IPS DF 4.7 (cell line): Measurements from ENCODE around the gene SEMA6A.
A peak's percentile ranks its signal among the peaks of the same experiment; 100 is the strongest.

Source experiments
- DNase-seq: peaks from one replicate; pipeline ENCODE4 v3.0.0-alpha.2; 2013; ENCODE audit warnings: low spot score; ENCODE audit errors: extremely low read depth

The SEMA6A gene

DNA sequence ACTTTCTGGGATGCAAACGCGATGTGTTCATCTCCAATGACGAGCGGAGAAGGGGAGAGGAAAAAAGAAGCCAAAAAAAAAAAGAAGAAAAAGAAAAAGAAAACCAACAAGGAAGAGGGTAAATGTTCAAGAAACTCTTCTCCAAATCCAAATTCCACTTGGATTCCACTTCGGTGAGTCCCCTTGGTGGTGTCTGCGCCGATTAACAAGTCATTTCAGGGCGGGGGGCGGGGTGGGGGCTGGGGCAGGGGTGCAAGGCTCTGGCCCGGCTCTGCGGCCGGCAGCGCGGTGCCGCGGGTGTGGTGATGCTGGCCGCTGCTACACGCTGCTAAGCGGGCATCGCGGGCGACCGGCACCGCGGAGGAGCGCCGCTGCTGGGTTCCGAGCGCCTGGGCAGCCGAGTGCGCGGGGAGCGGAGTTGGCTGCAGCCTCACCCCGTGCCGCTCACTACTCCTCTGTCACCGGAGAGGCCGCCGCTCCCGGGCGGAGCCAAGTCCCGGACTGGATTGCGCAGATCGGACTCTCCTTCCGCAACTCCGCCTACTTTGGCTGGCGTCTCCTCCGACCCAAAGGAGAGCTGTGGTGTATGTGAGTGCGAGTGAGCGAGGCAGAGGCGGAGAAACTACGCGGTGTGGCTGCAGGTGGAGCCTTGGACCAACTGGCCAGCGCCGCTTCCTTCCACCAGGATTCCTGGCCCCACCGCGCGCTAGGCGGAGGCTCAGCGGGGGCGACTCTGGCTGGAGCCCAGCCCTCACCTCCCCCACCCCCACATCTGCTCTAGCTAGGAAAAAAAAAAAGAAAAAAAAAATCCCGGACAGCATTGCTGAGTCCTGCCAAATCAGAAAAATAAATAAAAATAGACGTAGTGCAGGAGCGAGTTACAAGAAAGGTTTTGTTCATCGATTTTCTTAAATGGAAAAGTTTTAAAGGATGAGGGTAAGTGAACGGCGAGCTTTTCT is at the start of gene SEMA6A:
Gene SEMA6A (minus strand): TSS at position 457 of the 959 bp plus-strand sequence. CDS start 69,879 bp downstream, outside the sequence.
- peak; percentile 98 for DNase-seq

DNA sequence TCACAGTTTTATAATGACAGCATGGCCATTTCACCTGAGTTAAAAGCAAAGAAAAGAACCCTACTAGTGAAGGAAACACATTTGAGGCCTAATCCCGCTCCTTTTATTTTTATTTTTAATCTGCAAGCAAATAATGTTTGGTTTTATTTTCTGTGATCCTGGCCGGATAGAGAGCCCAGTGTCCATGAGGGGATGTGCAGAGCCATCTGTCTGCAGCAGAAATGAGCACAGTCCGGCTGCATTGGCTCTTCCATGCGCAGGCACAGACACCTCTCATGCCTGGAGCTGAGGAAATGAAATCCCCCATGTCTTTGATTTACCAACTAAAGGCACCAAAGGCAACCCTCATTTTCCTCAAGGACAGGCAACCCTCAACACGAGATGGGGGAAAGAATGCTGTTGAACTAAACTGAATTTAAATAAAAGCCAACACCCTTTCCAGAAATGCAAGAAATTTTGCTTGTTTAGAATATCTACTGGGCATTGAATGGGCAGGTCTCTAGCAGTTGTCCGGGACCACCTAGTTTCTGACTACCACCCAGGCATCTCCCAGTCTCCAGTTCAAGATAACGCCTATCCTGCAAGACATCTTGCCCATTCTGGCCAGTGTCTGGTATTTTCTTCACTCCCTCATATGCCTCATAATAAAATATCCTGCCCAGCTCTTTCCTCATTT is 47.9 kb upstream of the SEMA6A start:
- no peak for DNase-seq

- DNase-seq = no peak
Observed at GRCh38 chr5:116621599-116621998, 47.0 kb upstream of the SEMA6A start.

DNA sequence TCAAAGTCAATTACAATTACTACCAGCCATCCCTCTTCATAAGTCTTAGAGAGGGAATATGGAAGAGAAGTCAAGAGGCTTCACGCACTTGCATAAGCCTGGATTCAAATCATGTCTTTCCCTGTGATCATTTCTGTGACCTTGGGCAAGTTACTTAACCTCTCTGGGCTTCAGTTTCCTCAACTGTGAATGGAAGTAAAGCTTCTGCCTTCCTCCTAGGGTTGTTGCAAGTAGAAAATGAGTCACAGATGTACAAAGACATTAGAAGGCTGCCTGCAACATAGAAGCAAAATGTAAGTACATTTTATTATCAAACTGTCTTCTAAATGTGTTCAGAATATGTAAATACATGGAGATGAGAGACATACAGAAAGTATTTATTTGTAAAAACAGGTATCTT is 42.3 kb upstream of the SEMA6A start:
- no peak for DNase-seq

GRCh38 chr5:116614603-116614920 is 39.9 kb upstream of the SEMA6A start:
- DNase-seq = no peak

GRCh38 chr5:116613445-116613844 is 38.8 kb upstream of the SEMA6A start:
- no peak for DNase-seq

DNA sequence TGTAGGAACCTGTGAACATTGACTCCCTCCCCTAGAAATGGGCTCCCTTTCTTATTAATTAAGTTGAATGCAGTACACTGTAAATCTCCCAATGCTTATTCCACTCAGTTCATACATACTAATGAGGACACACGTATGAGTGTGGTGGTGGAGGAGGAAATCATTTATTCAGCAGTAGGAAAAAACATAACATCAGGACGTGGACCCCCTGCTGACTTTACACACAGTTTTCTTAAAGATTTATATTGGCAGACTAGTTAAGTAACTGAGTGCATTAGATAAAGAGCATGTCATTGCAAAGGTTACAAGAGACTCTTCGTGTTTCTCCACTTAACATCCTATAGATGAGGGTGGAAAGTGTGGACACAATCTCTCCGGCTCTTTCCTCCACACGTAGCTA is 37.8 kb upstream of the SEMA6A start:
- no peak for DNase-seq

DNA sequence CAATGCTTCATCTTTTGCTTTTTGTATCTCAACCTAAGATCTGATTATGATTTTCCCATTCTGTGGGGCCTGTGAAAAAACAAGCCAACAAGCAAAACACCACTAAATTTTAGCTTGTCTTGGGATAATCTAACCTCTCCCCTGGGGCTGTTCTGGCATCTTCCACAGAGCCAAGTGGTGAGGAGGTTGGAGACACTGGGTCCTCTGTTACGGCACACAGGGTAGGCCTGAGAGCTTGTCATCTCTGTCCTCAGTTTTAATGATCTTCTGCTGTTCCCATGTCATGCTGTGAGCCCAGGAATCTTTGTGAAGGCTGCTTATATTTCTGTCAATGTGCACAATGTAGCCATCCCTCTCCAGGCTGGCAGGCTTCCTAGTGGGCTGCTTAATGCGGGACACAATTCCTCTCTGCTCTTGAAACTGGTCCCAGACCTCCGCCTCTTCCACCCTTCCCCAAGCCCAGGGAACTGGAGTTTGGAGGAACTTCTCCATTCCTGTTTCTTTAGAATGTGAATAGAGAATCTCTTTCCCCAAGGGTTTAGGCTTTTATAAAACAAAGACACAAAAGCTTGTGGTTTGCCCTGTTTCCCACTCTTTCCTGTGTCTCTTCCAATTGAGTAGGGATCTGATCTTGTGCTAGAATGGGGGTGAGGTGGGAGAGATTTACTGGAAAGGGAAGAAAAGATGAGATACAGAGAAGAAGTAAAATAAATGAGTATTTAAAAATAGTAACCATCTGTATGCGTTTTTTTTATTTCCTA is 30.9 kb upstream of the SEMA6A start:
- DNase-seq = no peak

DNA sequence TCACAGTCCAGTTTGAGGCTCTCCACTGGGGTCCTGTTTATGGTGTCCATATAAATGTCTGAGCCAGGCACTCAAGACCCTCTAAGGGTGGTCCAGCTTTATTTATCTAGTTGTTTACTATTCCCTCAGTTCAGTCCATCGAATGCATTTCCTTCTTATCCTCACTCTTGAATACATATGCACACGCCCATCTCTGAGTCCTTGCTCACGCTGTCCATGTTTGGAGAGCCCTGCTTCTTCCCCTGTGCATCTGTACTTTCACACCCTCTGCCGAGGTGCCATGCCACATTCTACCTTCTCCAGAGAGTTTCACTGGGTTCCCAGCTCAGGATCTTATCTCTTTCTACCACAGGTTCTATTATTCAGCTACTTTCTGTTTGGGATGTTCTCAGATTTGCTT is 30.2 kb upstream of the SEMA6A start:
- DNase-seq = no peak

DNA sequence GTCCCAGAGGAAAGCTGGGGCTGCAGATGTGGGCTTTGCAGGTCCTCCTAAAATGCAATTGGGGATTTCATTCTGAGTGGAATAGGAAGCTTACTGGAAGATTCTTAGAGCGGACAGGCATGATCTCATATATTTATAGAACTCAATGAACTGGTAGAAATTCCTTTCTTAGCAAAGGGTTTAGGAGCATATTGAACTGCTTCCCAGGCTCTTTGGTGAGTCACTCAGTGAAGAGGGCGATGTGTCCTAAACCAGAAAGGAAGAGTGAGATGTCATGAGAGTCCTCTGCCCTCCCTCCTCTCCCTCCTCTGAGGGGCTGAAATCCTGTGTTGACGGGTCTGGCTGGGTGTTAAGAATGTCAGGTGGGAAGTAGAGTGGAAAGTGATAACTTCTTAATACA is 26.3 kb upstream of the SEMA6A start:
- DNase-seq = no peak

DNA sequence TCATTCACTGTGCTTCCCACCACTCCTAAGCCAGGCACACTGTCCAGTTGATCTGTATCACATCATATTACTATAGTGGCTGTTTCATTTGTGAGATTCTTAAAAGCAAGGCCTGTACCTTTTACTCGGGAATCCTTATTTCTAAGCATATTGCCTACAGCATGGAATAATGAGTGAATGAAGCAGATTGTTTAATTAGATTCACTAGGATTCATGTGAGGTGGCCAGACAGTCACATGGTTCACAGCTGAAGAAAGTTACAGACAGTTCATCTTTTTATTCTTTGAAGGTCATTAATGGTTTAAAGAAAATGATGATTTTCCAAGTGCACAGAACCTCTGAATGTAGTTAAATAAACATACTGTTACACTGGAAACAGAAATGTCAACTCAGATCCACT is 24.3 kb upstream of the SEMA6A start:
- no peak for DNase-seq

- DNase-seq = no peak
Observed at GRCh38 chr5:116595498-116595897, 20.9 kb upstream of the SEMA6A start.

DNA sequence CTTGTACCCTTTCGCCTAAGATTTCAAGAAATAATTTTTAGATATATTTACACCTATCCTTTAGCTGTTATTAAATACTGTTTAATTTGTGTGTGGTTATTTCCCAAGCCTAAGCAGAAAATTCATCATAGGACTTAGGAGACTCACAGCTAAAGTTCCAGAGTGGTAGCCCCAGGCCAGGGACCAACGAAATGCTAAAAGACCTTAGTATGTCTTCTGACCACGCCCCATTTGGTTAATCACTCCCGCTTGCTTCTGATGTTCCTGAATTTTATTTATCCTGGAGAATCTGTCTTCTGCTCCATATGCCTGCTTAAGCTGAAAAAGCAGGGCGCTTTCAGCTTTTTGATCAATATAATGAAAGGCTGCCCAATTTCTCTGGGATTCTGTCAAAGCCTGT is 18.7 kb upstream of the SEMA6A start:
- DNase-seq = no peak

DNA sequence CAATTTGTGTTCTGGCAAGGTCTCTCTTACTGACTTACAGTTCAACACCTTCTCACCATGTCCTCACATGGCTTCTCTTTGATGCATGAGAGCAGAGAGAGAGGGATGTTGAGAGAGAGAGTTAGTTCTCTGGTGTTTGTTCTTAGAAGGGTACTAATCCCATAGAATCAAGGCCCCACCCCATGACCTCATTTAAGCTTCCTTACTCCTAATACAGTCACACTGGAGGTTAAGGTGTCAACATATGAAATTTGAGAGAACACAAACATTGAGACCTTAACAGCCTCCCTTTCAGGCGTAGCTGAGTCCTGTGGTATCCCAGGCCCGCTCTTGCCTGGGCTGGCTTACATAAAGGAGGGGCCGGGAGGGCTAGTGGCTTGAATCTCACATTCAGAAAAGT is 10.6 kb upstream of the SEMA6A start:
- DNase-seq = no peak

- DNase-seq = no peak
Observed at GRCh38 chr5:116583862-116584222, 9.2 kb upstream of the SEMA6A start.

- no peak for DNase-seq
Observed at GRCh38 chr5:116583085-116583861, 8.7 kb upstream of the SEMA6A start.

DNA sequence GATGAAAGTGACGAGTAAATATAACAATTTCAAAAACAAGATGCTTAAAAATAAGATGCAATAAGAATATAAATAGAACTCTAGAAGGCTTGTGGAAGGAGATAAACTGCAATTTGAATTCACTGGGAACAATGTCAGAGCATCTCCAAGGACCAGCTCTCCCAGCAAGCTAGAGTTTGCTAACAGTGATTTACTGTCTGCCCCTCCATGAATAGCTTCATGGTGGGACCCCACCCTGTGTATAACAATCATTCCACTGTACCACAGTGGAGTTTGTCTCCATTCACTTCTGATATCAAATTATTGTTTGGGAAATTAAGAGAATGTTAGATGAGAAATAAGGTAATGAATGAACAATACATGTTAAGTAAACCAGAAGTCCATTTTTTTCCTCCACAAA is 7.3 kb upstream of the SEMA6A start:
- DNase-seq = no peak

DNA sequence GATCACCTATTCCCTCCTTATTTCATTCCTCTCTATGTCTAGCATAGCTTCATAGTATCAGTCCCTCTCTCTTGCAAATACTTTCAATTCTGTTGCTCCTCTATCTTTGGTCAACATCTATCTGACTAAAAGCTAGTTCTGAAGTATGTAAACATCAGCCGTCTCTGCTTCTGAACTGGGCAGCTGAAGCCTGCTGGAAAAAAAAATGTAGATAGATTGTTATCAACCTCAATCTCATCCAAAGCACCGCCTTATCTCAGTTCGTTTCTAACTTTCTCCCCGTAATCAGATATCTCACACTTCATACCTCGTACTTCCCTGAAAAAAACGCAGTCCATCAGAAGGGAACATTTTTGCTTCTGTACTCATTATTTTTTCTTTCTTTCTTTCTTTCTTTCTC is 4.5 kb upstream of the SEMA6A start:
- DNase-seq = no peak

GRCh38 chr5:116578676-116579075 is 4.1 kb upstream of the SEMA6A start:
- no peak for DNase-seq

DNA sequence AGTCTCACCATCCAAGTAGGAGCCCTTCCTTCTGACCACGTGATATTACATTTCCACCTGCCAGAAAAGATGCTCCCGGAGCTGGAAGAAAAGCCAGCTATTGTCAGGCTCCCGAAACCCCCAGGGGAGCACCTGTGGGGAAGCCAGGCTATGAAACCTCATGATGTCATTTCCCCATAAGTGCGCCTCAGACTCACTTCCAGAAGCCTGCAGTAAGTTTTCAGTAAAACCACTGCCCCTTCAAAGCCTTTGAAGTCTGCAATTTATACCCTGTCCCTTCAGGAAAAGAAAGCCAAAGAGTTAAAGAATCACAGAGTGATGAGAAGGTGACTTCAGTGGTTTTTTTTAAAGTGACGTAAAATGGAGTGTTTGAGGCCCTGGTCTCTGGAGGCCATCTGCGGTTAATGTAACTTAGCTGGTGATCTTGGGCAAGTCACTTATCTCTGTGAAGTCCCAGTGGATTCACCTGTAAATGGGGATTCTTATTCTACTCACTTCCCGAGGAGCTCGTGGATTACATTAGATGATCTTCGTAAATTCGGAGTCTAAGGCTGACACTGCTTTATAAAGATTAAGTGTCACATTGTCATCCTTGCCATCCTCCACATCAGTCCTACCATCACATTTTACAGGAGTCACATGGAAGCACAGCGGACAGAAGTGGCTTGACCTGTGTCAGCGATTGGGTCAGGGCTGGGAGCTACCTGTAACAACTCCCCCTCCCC is 2.6 kb upstream of the SEMA6A start:
- DNase-seq = no peak
